ENCODE results near the gene C2CD4C. TPM values are rescaled to one million over a fixed set of nuclear protein-coding genes. Genes with fewer than 3 reads are reported as not detected.

The C2CD4C gene
- total RNA-seq, 1 experiment from 2014 or later = 9.8 TPM

GRCh38 chr19:391726-392374, 17.1 kb downstream of the C2CD4C start (continued):
- TF ChIP-seq ARID4B (CRISPR knock-in tag; IDR thresholded peaks at IDR 0.05; ENCODE audit: borderline replicate concordance) = no peak
- no peak for TF ChIP-seq TEAD1 (CRISPR knock-in tag; IDR thresholded peaks at IDR 0.05)
- no peak for TF ChIP-seq ATF2 (CRISPR knock-in tag; IDR thresholded peaks at IDR 0.05; ENCODE audit: borderline replicate concordance, low read depth)
- TF ChIP-seq ERG (CRISPR knock-in tag; IDR thresholded peaks at IDR 0.05) = no peak
- no peak for TF ChIP-seq STAT6 (CRISPR knock-in tag; conservative IDR thresholded peaks at IDR 0.05; ENCODE audit: low read depth)

- ChIA-PET CTCF (no interaction called here), POLR2A (no interaction called here)
- TF ChIP-seq ZNF121 (CRISPR knock-in tag; IDR thresholded peaks at IDR 0.05) (no peak), ARID4B (CRISPR knock-in tag; IDR thresholded peaks at IDR 0.05; ENCODE audit: borderline replicate concordance) (no peak), NFATC4 (CRISPR knock-in tag; IDR thresholded peaks at IDR 0.05) (no peak), ZNF671 (CRISPR knock-in tag; IDR thresholded peaks at IDR 0.05) (no peak), STAT6 (CRISPR knock-in tag; conservative IDR thresholded peaks at IDR 0.05; ENCODE audit: low read depth) (no peak), KAT7 (CRISPR knock-in tag; IDR thresholded peaks at IDR 0.05; ENCODE audit: borderline replicate concordance) (no peak), USF1 (CRISPR knock-in tag; IDR thresholded peaks at IDR 0.05) (no peak)
- ATAC-seq = no peak
- H3K27me3 Mint-ChIP-seq (ENCODE audit: low read depth) = peaks cover 7% of the 10 kb centered on the region
- no peak overlapping the region for H3K27ac Mint-ChIP-seq
- no peak overlapping the region for H3K4me3 Mint-ChIP-seq
- H3K9me3 Mint-ChIP-seq = peaks cover 19% of the 10 kb centered on the region
- peaks cover 14% of the 10 kb centered on the region for H3K4me1 Mint-ChIP-seq
- peaks cover 9% of the 10 kb centered on the region for H3K36me3 Mint-ChIP-seq
- no peak for DNase-seq (ENCODE audit: low spot score)
These were observed 17.8 kb downstream of the C2CD4C start for GRCh38 chr19:391207-391557.

All from WTC11 (cell line).